ENCODE data around the gene C5orf63.

GRCh38 chr5:127066721-127067120, 6.6 kb downstream of the C5orf63 start:
- TF ChIP-seq POLR2A (IDR thresholded peaks at IDR 0.05) = no peak
- TF ChIP-seq CTCF (IDR thresholded peaks at IDR 0.05 in 4 of 5, conservative IDR thresholded peaks at IDR 0.05 in 1 of 5) = no peak

Data from gastrocnemius medialis (tissue), 4 donors.